Activated naive CD4-positive, alpha-beta T cell treated with anti-CD3 and anti-CD28 coated beads for 36 hours (primary cell): ENCODE results near the gene MRTFA. TPM values are rescaled to one million over a fixed set of nuclear protein-coding genes. Genes with fewer than 3 reads are reported as not detected.
"Not testable (repeated sequence)": the region's sequence is repeated elsewhere in the genome, so short reads cannot be mapped to it uniquely, and the experiment has no call there.

ENCODE experiments used
- CTCF ChIA-PET: fragments of 350-600 bp; sonication (Branson Sonifier 250); formaldehyde crosslinking; loops from one replicate; lab custom pipeline; 2021; ENCODE audit warnings: antibody characterized with exemption; lab: Charles Lee
- DNase-seq: peaks from one replicate; pipeline ENCODE4 v3.0.0-alpha.2; 2020
- H3K27ac Mint-ChIP-seq: one replicate; pipeline ENCODE4 v1.8.0; 2021; ENCODE audit warnings: mild to moderate bottlenecking, mixed read lengths
- H3K27me3 Mint-ChIP-seq: one replicate; pipeline ENCODE4 v1.8.0; 2021; ENCODE audit warnings: low read depth, mixed read lengths
- H3K36me3 Mint-ChIP-seq: one replicate; pipeline ENCODE4 v1.8.0; 2021; ENCODE audit warnings: low read depth, mixed read lengths
- H3K4me1 Mint-ChIP-seq: one replicate; pipeline ENCODE4 v1.8.0; 2021; ENCODE audit warnings: low read depth, mixed read lengths
- H3K4me3 Mint-ChIP-seq: one replicate; pipeline ENCODE4 v1.8.0; 2021; ENCODE audit warnings: mild to moderate bottlenecking, moderate library complexity, mixed read lengths
- H3K9me3 Mint-ChIP-seq: one replicate; pipeline ENCODE4 v1.8.0; 2021; ENCODE audit warnings: mixed read lengths
- intact Hi-C: fragments of 100-400 bp; cut with micrococcal nuclease; formaldehyde crosslinking; loops from one replicate; pipeline ENCODE4 v1.15.1; 2023
- total RNA-seq, 2 experiments: library from RNA; stranded (reverse); gene quantifications; one replicate each; pipeline ENCODE4 v1.2.3, GENCODE V29; 2021

The MRTFA gene
- total RNA-seq, 2 experiments from 2014 or later, result 47.2 to 48.9 TPM

- H3K27ac Mint-ChIP-seq, intact Hi-C loops, H3K27me3 Mint-ChIP-seq, DNase-seq, H3K4me3 Mint-ChIP-seq, H3K36me3 Mint-ChIP-seq, H3K9me3 Mint-ChIP-seq: not testable (repeated sequence)
- H3K4me1 Mint-ChIP-seq, result peaks cover 16% of the 10 kb centered on the region
- CTCF ChIA-PET, result interaction anchor here (0.6 to 1.4 kb wide), 3 partner anchors 131 to 582 kb away, joined by 3 read pairs; no protein-coding TSS in a partner anchor
Observed at GRCh38 chr22:40655941-40656340, 19.4 kb upstream of the MRTFA start.

- CTCF ChIA-PET, result interaction anchor here (1.0 to 1.1 kb wide), 2 partner anchors 28 to 583 kb away, joined by 3 read pairs; no protein-coding TSS in a partner anchor
- Mint-ChIP-seq H3K27ac (no peak overlapping the region), H3K9me3 (no peaks in the 10 kb centered on the region), H3K36me3 (no peaks in the 10 kb centered on the region), H3K4me3 (no peak overlapping the region), H3K27me3 (no peaks in the 10 kb centered on the region), H3K4me1 (peaks cover 16% of the 10 kb centered on the region)
- intact Hi-C loops, result no loop called here
- DNase-seq, result peak; percentile 22
Observed at GRCh38 chr22:40654522-40655167, 18.1 kb upstream of the MRTFA start.

GRCh38 chr22:40653361-40653760 lies 16.8 kb upstream of the MRTFA start:
- H3K36me3 Mint-ChIP-seq, result no peaks in the 10 kb centered on the region
- intact Hi-C loops, result no loop called here
- CTCF ChIA-PET, result interaction anchor here (0.6 kb wide), 1 partner anchor 253 kb away, joined by 3 read pairs; no protein-coding TSS in a partner anchor
- no peak for DNase-seq
- H3K27ac Mint-ChIP-seq, result no peak overlapping the region
- no peaks in the 10 kb centered on the region for H3K27me3 Mint-ChIP-seq
- H3K9me3 Mint-ChIP-seq, result no peaks in the 10 kb centered on the region
- H3K4me1 Mint-ChIP-seq, result peaks cover 16% of the 10 kb centered on the region
- no peak overlapping the region for H3K4me3 Mint-ChIP-seq

DNA sequence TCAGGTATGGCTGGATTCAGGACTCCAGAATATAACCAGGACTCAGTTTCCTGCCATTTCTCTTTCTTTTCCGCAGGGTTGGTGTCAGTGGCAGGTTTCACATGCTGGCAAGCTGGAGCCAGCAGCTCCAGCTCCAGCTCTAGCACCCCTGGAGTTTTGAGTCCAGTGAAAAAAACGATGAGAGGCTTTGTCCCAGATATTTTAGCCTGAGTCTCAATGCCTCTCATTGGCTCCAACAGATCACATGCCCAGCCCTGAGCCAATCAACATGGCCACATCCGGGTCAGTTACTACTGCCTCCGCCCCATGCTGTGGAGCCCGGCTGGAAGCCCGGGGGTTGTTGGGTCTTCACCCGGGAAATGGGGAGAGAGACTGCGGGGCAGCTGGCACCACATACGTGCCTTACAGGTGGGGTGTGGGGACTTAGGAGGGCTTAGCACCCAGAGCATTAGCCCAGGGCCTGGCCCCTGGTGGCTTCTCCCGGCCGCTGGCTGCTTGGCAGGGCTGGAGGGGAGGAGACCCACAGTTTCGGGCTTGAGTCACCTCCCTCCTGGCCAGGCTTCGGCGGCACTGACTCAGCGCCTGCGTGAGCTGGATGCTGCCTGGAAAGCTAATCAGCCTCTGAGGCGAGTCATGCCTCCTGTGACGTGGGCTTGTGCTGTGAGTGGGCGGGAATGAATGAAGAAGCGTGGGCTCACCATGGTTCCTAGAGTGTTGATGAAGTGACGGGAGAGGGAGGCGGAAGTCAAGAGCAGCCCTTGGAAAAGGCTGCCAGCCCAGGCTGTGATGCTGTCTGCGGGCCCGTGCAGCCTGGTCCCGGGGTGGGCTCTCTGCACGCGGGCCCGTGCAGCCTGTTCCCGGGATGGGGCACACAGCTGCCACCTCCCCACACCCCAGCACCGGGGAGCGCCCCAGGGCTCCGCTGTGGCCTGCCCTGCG lies 15.3 kb upstream of the MRTFA start:
- peak overlapping the region; percentile 75 for H3K27ac Mint-ChIP-seq
- H3K4me1 Mint-ChIP-seq, result peaks cover 16% of the 10 kb centered on the region
- DNase-seq, result peak; percentile 96
- no peaks in the 10 kb centered on the region for H3K36me3 Mint-ChIP-seq
- CTCF ChIA-PET, result interaction anchor here (0.6 to 1.6 kb wide), 7 partner anchors 10 to 215 kb away, joined by 3 to 6 read pairs (median 3); no protein-coding TSS in a partner anchor
- peak overlapping the region; percentile 49 for H3K4me3 Mint-ChIP-seq
- intact Hi-C loops, result loop anchor here (1.0 kb wide), 1 partner anchor 17 kb away; no protein-coding TSS in a partner anchor
- no peaks in the 10 kb centered on the region for H3K27me3 Mint-ChIP-seq
- H3K9me3 Mint-ChIP-seq, result no peaks in the 10 kb centered on the region

DNA sequence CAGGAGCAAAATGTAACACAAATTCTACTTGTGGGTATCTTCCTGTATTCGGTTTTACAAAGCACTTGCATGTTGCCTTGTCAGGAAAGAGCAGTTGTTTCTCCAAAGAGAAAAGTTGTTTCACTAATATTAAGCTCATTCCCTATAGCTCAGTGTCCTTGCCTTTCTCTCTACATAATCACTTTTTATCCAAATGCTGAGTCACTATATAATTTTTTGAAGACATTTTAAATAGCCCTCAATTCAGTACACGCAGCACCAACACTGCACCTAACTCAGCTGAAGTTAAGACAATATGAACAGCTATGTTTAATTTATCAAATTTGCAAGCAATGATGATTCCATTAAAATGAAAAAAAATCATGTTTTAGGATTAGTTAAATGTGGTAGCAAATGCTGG lies 14.5 kb upstream of the MRTFA start:
- Mint-ChIP-seq H3K27ac (peak overlapping the region; percentile 75), H3K9me3 (no peaks in the 10 kb centered on the region), H3K4me3 (no peak overlapping the region), H3K4me1 (peaks cover 20% of the 10 kb centered on the region), H3K36me3 (no peaks in the 10 kb centered on the region), H3K27me3 (no peaks in the 10 kb centered on the region)
- CTCF ChIA-PET, result interaction anchor here (0.9 to 2.0 kb wide), 6 partner anchors 11 to 214 kb away, joined by 3 to 7 read pairs (median 3); no protein-coding TSS in a partner anchor
- no peak for DNase-seq
- intact Hi-C loops, result no loop called here

- no peak overlapping the region for H3K4me3 Mint-ChIP-seq
- CTCF ChIA-PET, result interaction anchor here (0.7 to 1.7 kb wide), 4 partner anchors 37 to 211 kb away, joined by 3 to 8 read pairs (median 4); no protein-coding TSS in a partner anchor
- H3K27me3 Mint-ChIP-seq, result no peaks in the 10 kb centered on the region
- intact Hi-C loops, result no loop called here
- H3K4me1 Mint-ChIP-seq, result peaks cover 20% of the 10 kb centered on the region
- H3K27ac Mint-ChIP-seq, result no peak overlapping the region
- H3K9me3 Mint-ChIP-seq, result no peaks in the 10 kb centered on the region
- no peak for DNase-seq
- no peaks in the 10 kb centered on the region for H3K36me3 Mint-ChIP-seq
Observed at GRCh38 chr22:40648386-40648785, 11.9 kb upstream of the MRTFA start.

GRCh38 chr22:40645579-40646197 lies 9.2 kb upstream of the MRTFA start:
- Mint-ChIP-seq H3K27ac (no peak overlapping the region), H3K4me3 (no peak overlapping the region), H3K4me1 (peaks cover 4% of the 10 kb centered on the region), H3K9me3 (no peaks in the 10 kb centered on the region), H3K27me3 (no peaks in the 10 kb centered on the region), H3K36me3 (no peaks in the 10 kb centered on the region)
- CTCF ChIA-PET, result interaction anchor here (0.5 to 4.5 kb wide), 35 partner anchors 9 to 298 kb away, joined by 3 to 102 read pairs (median 5); partner anchors contain the start of gene MRTFA
- intact Hi-C loops, result loop anchor here (1.0 kb wide), 2 partner anchors 120 to 208 kb away; no protein-coding TSS in a partner anchor
- no peak for DNase-seq

DNA sequence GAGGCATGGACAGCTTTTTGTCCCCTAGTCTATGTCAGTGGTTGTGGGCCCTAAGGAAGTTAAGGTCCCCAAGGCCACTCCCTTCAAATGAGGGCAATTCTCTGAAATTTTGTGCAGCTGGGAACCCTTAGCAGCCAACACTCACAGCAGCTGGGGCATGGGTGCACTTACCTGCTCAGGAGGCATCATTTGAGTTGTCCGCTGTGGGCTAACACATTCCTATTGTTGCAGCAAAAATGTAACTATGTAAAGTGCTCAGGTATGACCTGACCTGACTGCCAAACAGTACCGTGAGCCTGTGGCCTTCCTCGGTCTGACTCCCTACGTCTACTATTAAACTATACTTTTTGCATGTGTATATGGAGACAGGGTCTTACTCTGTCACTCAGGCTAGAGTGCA lies 5.8 kb upstream of the MRTFA start:
- intact Hi-C loops, result no loop called here
- CTCF ChIA-PET, result interaction anchor here (0.7 to 1.5 kb wide), 3 partner anchors 58 to 205 kb away, joined by 3 to 5 read pairs (median 4); no protein-coding TSS in a partner anchor

DNA sequence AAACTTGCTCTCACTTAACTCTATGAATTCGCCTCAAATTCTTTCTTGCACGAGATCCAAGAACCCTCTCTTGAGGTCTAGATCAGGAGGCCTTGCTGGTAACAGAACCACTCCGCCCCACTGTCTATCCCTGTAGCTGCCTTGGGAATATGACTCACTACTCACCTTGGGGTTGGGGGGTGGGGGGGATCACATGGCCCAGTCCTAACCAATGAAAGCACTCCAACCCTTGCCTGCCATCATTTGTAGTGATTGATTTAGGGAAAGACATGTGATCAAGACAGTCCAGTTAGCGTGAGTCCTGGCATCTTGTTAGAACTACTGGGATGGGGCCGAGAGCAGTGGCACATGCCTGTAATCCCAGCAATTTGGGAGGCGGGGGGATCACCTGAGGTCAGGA lies 4.8 kb upstream of the MRTFA start:
- Mint-ChIP-seq H3K9me3 (no peaks in the 10 kb centered on the region), H3K4me1 (peaks cover 9% of the 10 kb centered on the region), H3K27me3 (no peaks in the 10 kb centered on the region), H3K4me3 (no peak overlapping the region), H3K27ac (no peak overlapping the region), H3K36me3 (no peaks in the 10 kb centered on the region)
- no peak for DNase-seq
- CTCF ChIA-PET, result no interaction called here
- intact Hi-C loops, result no loop called here

More for the DNA sequence above, 5.8 kb upstream of the MRTFA start:
- H3K4me3 Mint-ChIP-seq, result no peak overlapping the region
- H3K36me3 Mint-ChIP-seq, result no peaks in the 10 kb centered on the region
- no peaks in the 10 kb centered on the region for H3K27me3 Mint-ChIP-seq
- H3K9me3 Mint-ChIP-seq, result no peaks in the 10 kb centered on the region
- no peak overlapping the region for H3K27ac Mint-ChIP-seq
- peaks cover 10% of the 10 kb centered on the region for H3K4me1 Mint-ChIP-seq
- no peak for DNase-seq

- H3K27me3 Mint-ChIP-seq, result no peaks in the 10 kb centered on the region
- no peak overlapping the region for H3K27ac Mint-ChIP-seq
- DNase-seq, result no peak
- peak overlapping the region; percentile 87 for H3K4me3 Mint-ChIP-seq
- no peaks in the 10 kb centered on the region for H3K36me3 Mint-ChIP-seq
- peaks cover 25% of the 10 kb centered on the region for H3K4me1 Mint-ChIP-seq
- no peaks in the 10 kb centered on the region for H3K9me3 Mint-ChIP-seq
- CTCF ChIA-PET, result interaction anchor here (1.0 to 1.7 kb wide), 2 partner anchors 9 to 202 kb away, joined by 3 to 4 read pairs; no protein-coding TSS in a partner anchor
- intact Hi-C loops, result loop anchor here (5.0 kb wide), 2 partner anchors 219 to 266 kb away; partner anchors contain the start of genes SGSM3, ST13 and XPNPEP3
Observed at GRCh38 chr22:40638261-40638660, 1.7 kb upstream of the MRTFA start.
